K562 (cell line): ENCODE measurements around the gene MINDY4. TPM values are rescaled to one million over a fixed set of nuclear protein-coding genes. Genes with fewer than 3 reads are reported as not detected.

Experiments used
- ATAC-seq: fragments of 200-7000 bp; cut with Tn5 transposase; 3 replicates; pipeline ENCODE4 v1.9.1; 2020; ENCODE audit warnings: moderate library complexity
- BruUV-seq: library from RNA; stranded (reverse); fragments of 400-500 nt; replicated peaks from 2 replicates; lab custom pipeline; 2021; lab: Mats Ljungman, UMichigan
- CTCF ChIA-PET: fragments of 300-600 bp; formaldehyde crosslinking; extraction: SDS; loops from one replicate; lab custom pipeline; 2021; ENCODE audit warnings: low intra/inter-chr PET ratio; lab: Yijun Ruan, JAX
- POLR2A ChIA-PET: fragments of 300-600, 350-650 bp; sonication (Branson Sonifier 250); formaldehyde crosslinking; extraction: SDS; loops from one replicate; lab custom pipeline; 2021; ENCODE audit warnings: antibody characterized with exemption, inconsistent platforms; lab: Yijun Ruan, JAX
- DNase-seq, 4 experiments: peaks; one replicate each; pipeline versions ENCODE4 v3.0.0 to v3.0.0-alpha.2; 2011 to 2018; ENCODE audit warnings: low spot score in 3 of 4, mixed read lengths in 3 of 4; ENCODE audit errors: extremely low read depth in 1 of 4
- FAIRE-seq: peaks from 2 replicates; lab custom pipeline; 2011; peaks lifted over from hg19 to GRCh38; lab: Jason Lieb, UNC
- H2AFZ ChIP-seq: 2 replicates; pipeline ENCODE4 v1.6.0; 2011; ENCODE audit warnings: low read depth, low read length, control low read depth, inconsistent platforms
- H3K27ac ChIP-seq: fragments of 200-600 bp; 3 replicates; pipeline ENCODE4 v1.8.0; 2011; ENCODE audit warnings: low read depth, mild to moderate bottlenecking, control low read depth, inconsistent platforms, low read length, moderate library complexity, mixed read lengths; ENCODE audit errors: extremely low read depth
- H3K27me3 ChIP-seq, 2 experiments: fragments of 300-600 bp in 1 of 2; 2 replicates in 1 of 2; 3 replicates in 1 of 2; pipeline versions ENCODE4 v1.6.0 to v1.8.0; 2011; ENCODE audit warnings: inconsistent platforms in 2 of 2, low read length in 2 of 2, mild to moderate bottlenecking in 1 of 2, mixed read lengths in 1 of 2, moderate library complexity in 1 of 2; ENCODE audit not compliant: control insufficient read depth in 2 of 2, insufficient read depth in 2 of 2
- H3K36me3 ChIP-seq: fragments of 300-600 bp; 3 replicates; pipeline ENCODE4 v1.8.0; 2011; ENCODE audit warnings: mild to moderate bottlenecking, low read length, inconsistent platforms; ENCODE audit not compliant: control insufficient read depth, insufficient read depth
- H3K4me1 ChIP-seq, 2 experiments: fragments of 200-600 bp in 1 of 2; replicated peaks in 1 of 2; 2 replicates in 1 of 2; 3 replicates in 1 of 2; pipeline versions ENCODE4 v1.5.1 to v1.8.0; 2011; ENCODE audit warnings: inconsistent platforms in 2 of 2, low read length in 2 of 2, mild to moderate bottlenecking in 1 of 2, mixed read lengths in 1 of 2, moderate library complexity in 1 of 2; ENCODE audit not compliant: control insufficient read depth in 2 of 2, insufficient read depth in 2 of 2
- H3K4me2 ChIP-seq: 2 replicates; pipeline ENCODE4 v1.6.1; 2011; ENCODE audit warnings: low read length, control low read depth, inconsistent platforms, mixed read lengths; ENCODE audit not compliant: insufficient read depth
- H3K4me3 ChIP-seq: fragments of 200-600 bp; sonication (generic), shearing (Covaris generic); 2 replicates; pipeline ENCODE4 v1.5.1; 2016; ENCODE audit warnings: control low read depth, inconsistent platforms
- H3K79me2 ChIP-seq: fragments of 200-600 bp; 3 replicates; pipeline ENCODE4 v1.8.0; 2011; ENCODE audit warnings: low read length, inconsistent platforms; ENCODE audit not compliant: control insufficient read depth, insufficient read depth
- H3K9ac ChIP-seq, 2 experiments: 2 replicates each; pipeline versions ENCODE4 v1.6.0 to v1.6.1; 2011; ENCODE audit warnings: low read depth in 2 of 2, low read length in 2 of 2, control low read depth in 1 of 2, inconsistent platforms in 1 of 2, mild to moderate bottlenecking in 1 of 2, mixed read lengths in 1 of 2; ENCODE audit not compliant: insufficient read depth in 1 of 2
- H3K9me1 ChIP-seq: one replicate; pipeline ENCODE4 v1.6.0; 2011; ENCODE audit warnings: inconsistent platforms, mild to moderate bottlenecking, low read length, moderate library complexity; ENCODE audit not compliant: control insufficient read depth, insufficient read depth
- H3K9me3 ChIP-seq: replicated peaks from 2 replicates; pipeline ENCODE4 v1.5.1; 2011; ENCODE audit warnings: low read depth, low read length, inconsistent platforms; ENCODE audit not compliant: control insufficient read depth, insufficient read depth
- H4K20me1 ChIP-seq: replicated peaks from 2 replicates; pipeline ENCODE4 v1.6.1; 2011; ENCODE audit warnings: low read length, inconsistent platforms, mixed read lengths; ENCODE audit not compliant: control insufficient read depth, insufficient read depth
- TRIM24 ChIP-seq, 2 experiments: fragments of 450-650 bp; IDR thresholded peaks; 2 replicates each; pipeline ENCODE4 v1.6.1; 2016
- U2AF1 ChIP-seq: fragments of 200-400 bp; formaldehyde crosslinking; optimal IDR thresholded peaks from 2 replicates; pipeline ENCODE3; 2017; ENCODE audit warnings: mild to moderate bottlenecking, low read depth, low read length, moderate library complexity
- ZFP36 ChIP-seq: fragments of 150-350 bp; IDR thresholded peaks from 2 replicates; pipeline ENCODE4 v1.6.1; 2018; ENCODE audit warnings: low read length, low read depth; ENCODE audit not compliant: partially characterized antibody
- ZNF431 ChIP-seq: sonication (generic); formaldehyde crosslinking; IDR thresholded peaks from 2 replicates; pipeline ENCODE4 v1.8.0; 2022; ENCODE audit warnings: mild to moderate bottlenecking, missing genetic modification reagents
- WGBS: fragments of 100-300 bp; shearing (Covaris generic); methylation state at CpG from one replicate; pipeline ENCODE4 v1.1.6; 2016; ENCODE audit warnings: low coverage, mixed read lengths; ENCODE audit not compliant: insufficient coverage; ENCODE audit errors: missing lambda C conversion rate; 5-methylcytosine and 5-hydroxymethylcytosine counted together
- in situ Hi-C: fragments of 300-500 bp; cut with MboI; formaldehyde crosslinking; loops from 4 replicates; pipeline ENCODE4 v1.15.0; 2018; ENCODE audit warnings: inconsistent platforms, mixed read lengths
- intact Hi-C: fragments of 100-400 bp; cut with micrococcal nuclease; formaldehyde crosslinking; loops from 2 replicates; pipeline ENCODE4 v1.14.2; 2022
- polyA plus RNA-seq, 8 experiments: library from polyadenylated mRNA; depleted of rRNA in 4 of 8; stranded (reverse) in 5 of 8; unstranded in 3 of 8; fragments of >200 nt; fragmentation: Nextera tagmentation in 2 of 8; fragmentation: Illumina TruSeq in 1 of 8; extraction: Ambion mirVana in 2 of 8; extraction: Trizol in 1 of 8; gene quantifications; 2 replicates each; pipeline versions ENCODE4 v1.2.1 to v1.2.3, GENCODE V29; 2011 to 2014; ENCODE audit warnings: inconsistent platforms in 1 of 8, missing spikeins in 1 of 8
- total RNA-seq, 7 experiments: library from RNA; depleted of rRNA in 6 of 7; stranded (reverse); fragments of >200 nt in 6 of 7; fragmentation: Illumina TruSeq in 2 of 7; extraction: Trizol in 2 of 7; gene quantifications; 2 replicates each; pipeline versions ENCODE4 v1.2.1 to v1.2.3, GENCODE V29; 2011 to 2021; ENCODE audit warnings: low replicate concordance in 1 of 7

The MINDY4 gene
- total and polyA plus RNA-seq, 9 of the 15 experiments (the other 6 are each of a cell fraction or from before 2014, with no cell fraction given), result 2.1 to 16.7 (median 11.0) TPM

- intact Hi-C loops, result no loop called here
- ATAC-seq, result no peak
- WGBS, result 29% methylated on average over 2 of the region's 2 CpGs
- Histone ChIP-seq H4K20me1 (no peaks in the 10 kb centered on the region), H3K27me3 (no peaks in the 10 kb centered on the region), H3K79me2 (no peaks in the 10 kb centered on the region), H2AFZ (no peak overlapping the region), H3K9me1 (no peaks in the 10 kb centered on the region), H3K27ac (no peak overlapping the region), H3K9ac (no peak overlapping the region), H3K4me3 (no peak overlapping the region), H3K4me2 (no peak overlapping the region), H3K9me3 (peaks cover 2% of the 10 kb centered on the region; the same call in 1 of the 2 replicates), H3K4me1 (peaks cover 15 to 23% of the 10 kb centered on the region in 2 experiments; a peak in 4 of 5 replicates), H3K36me3 (no peaks in the 10 kb centered on the region)
- in situ Hi-C loops, result no loop called here
- 0 out of 4 replicates have a peak, but pooled peaks of 1 of the 2 experiments have one; percentile 13 for TF ChIP-seq TRIM24 (IDR thresholded peaks at IDR 0.05)
- TF ChIP-seq ZFP36, result peak; percentile 67
- TF ChIP-seq ZNF431 (CRISPR knock-in tag), result peak; percentile 99
- no peak for TF ChIP-seq U2AF1
- no TSS peak for BruUV-seq
- no peak for FAIRE-seq
- ChIA-PET CTCF (no interaction called here), POLR2A (interaction anchor here (1.6 kb wide), 1 partner anchor 10 kb away, joined by 3 read pairs; no protein-coding TSS in a partner anchor)
- no peak for DNase-seq
Measured at GRCh38 chr7:30750010-30750409, 21.2 kb upstream of the MINDY4 start.
